AG09309 (cell line): Measurements from ENCODE around the gene SUGCT.
"Not testable (repeated sequence)": the region's sequence is repeated elsewhere in the genome, so short reads cannot be mapped to it uniquely, and the experiment has no call there.

Source experiments
- DNase-seq: peaks from one replicate; pipeline ENCODE4 v3.0.0-alpha.2; 2010; ENCODE audit warnings: low read depth
- H3K4me3 ChIP-seq: 2 replicates; pipeline ENCODE4 v1.5.1; 2011; ENCODE audit warnings: mild to moderate bottlenecking, low read depth, low read length, moderate library complexity; ENCODE audit not compliant: control insufficient read depth
- TF ChIP-seq, protein P1 (sequence below): IDR thresholded peaks from 2 replicates; pipeline ENCODE4 v1.5.1; 2011; ENCODE audit warnings: mild to moderate bottlenecking, low read depth, low read length, inconsistent platforms; ENCODE audit not compliant: insufficient read depth, control insufficient read depth; ENCODE audit errors: missing control alignments

Gene SUGCT

DNA sequence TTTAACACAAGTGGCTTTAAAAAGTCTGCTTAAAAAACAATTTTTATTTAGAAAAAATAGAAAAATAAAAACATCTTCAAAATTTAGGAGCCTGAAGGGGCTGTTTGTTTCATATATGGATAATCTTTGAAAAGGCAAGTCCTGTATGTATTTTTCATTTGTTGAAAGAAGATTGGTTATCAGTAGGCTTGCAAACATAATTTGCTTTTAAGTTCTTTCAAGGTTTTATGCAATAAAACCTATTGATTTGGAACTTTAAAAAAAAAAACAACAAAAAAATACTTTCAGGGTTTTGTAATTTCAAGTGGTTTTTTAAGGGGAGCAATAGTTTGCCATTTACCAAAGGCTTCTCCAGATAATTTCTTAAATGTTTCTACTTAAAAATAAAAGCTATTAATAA is 36.0 kb upstream of the SUGCT start:
- H3K4me3 ChIP-seq: no peak overlapping the region
- DNase-seq: no peak
- TF ChIP-seq, protein P1, sequence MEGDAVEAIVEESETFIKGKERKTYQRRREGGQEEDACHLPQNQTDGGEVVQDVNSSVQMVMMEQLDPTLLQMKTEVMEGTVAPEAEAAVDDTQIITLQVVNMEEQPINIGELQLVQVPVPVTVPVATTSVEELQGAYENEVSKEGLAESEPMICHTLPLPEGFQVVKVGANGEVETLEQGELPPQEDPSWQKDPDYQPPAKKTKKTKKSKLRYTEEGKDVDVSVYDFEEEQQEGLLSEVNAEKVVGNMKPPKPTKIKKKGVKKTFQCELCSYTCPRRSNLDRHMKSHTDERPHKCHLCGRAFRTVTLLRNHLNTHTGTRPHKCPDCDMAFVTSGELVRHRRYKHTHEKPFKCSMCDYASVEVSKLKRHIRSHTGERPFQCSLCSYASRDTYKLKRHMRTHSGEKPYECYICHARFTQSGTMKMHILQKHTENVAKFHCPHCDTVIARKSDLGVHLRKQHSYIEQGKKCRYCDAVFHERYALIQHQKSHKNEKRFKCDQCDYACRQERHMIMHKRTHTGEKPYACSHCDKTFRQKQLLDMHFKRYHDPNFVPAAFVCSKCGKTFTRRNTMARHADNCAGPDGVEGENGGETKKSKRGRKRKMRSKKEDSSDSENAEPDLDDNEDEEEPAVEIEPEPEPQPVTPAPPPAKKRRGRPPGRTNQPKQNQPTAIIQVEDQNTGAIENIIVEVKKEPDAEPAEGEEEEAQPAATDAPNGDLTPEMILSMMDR: no peak

DNA sequence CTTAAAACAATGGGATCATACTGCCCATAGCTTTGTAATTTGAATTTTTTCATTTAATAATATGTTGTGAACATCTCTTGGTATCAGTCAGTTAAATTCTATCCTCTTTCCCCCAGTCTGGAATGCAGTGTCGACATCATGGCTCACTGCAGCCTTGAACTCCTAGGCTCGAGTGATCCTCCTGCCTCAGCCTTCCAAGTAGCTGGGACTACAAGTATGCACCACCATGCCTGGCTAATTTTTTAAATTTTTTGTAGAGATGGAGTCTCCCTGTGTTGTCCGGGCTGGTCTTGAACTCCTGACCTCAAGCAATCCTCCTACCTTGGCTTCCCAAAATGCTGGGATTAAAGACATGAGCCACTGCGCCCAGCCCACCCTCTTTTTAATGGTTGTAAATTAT is 35.0 kb upstream of the SUGCT start:
- DNase-seq: no peak
- TF ChIP-seq, protein P1: no peak
- no peak overlapping the region for H3K4me3 ChIP-seq

DNA sequence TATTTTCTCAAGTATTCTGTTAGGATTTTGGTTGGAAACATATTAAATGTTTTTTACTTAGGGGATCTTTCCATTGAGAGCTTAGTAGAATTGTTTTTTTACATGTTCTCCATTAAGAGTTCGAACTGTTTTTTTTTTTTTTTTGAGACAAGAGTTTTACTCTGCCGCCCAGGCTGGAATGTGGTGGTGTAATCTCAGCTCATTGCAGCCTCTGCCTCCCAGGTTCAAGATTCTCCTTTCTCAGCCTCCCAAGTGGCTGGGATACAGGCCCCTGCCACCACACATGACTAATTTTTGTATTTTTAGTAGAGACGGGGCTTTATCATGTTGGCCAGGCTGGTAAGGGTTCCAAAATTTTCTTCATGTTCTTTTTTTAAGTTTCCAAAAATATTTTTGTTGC is 33.6 kb upstream of the SUGCT start:
- no peak overlapping the region for H3K4me3 ChIP-seq
- DNase-seq: no peak
- TF ChIP-seq, protein P1: no peak

DNA sequence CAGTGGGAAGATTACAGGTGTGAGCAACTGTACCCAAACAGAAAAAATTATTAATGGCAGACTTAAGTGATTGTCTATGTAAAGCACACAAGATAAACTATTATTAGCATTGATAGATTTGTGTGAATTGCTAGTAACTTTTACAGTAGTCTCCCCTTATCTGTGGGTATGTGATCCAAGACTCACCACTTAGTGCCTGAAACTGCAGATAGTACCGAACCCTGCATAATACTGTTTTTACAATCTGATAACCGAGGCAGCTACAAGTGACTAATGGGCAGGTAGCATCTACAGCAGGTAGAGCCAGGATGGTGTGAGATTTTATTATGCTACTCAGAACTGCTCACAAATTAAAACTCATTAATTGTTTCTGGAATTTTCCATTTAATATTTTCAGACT is 31.9 kb upstream of the SUGCT start:
- DNase-seq: no peak
- TF ChIP-seq, protein P1: no peak
- no peak overlapping the region for H3K4me3 ChIP-seq

DNA sequence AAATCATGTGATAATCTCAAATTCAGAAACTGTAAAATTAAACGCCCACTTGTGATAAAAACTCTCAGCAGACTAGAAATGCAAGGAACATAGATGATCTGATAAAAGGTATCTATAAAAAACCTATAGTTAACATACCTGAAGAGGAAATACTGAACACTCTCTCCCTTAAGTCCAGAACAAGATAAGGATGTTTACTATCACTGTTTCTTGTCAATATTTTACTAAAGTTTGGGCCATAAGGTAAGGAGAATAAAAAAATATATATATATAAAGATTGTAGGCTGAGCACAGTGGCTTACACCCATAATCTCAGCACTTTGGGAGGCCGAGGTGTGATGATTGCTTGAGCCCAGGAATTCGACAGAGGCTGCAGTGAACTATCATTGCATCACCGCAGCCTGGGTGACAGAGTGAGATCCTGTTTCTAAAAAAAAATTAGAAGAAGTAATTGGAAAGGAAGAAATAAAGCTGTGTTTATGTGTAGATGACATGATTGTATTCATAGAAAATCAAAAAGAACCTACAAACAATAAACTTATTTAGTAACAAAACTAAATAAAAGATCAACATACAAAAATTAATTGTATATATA is 28.8 kb upstream of the SUGCT start:
- DNase-seq: no peak
- H3K4me3 ChIP-seq: no peak overlapping the region
- TF ChIP-seq, protein P1: no peak

DNA sequence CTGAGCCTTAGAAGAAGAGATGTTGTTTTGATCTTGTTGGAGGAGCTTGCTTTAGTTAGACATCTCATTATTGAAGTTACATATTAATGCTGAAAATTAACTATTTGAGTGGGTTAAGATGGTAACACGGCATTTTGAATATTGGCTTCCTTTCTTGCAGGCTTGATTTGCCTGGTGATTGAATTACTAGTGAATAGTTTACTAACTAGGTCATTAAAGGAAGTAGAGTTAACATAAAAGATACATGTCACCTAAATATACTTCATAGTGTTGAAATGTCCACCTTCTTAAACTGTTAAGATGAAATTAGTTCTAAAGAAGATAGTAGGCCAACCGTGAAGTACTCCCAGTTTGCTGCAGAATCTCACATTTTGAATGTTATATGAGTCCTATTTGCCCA is 18.9 kb upstream of the SUGCT start:
- H3K4me3 ChIP-seq: no peak overlapping the region
- DNase-seq: no peak
- TF ChIP-seq, protein P1: no peak

DNA sequence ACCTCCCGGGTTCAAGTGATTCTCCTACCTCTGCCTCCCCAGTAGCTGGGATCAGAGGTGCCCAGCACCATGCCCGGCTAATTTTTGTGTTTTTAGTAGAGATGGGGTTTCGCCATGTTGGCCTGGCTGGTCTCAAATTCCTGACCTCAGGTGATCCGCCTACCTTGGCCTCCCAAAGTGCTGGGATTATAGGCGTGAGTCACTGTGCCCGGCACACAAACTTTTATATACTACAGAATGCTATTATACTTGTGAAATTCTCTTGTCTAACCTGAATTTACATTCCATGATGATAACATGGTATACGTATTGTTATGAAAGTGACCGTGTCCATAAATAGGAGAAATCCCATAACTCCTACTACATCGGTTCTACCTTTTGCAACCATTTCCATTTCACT is 17.6 kb upstream of the SUGCT start:
- not testable (repeated sequence) for H3K4me3 ChIP-seq, DNase-seq

DNA sequence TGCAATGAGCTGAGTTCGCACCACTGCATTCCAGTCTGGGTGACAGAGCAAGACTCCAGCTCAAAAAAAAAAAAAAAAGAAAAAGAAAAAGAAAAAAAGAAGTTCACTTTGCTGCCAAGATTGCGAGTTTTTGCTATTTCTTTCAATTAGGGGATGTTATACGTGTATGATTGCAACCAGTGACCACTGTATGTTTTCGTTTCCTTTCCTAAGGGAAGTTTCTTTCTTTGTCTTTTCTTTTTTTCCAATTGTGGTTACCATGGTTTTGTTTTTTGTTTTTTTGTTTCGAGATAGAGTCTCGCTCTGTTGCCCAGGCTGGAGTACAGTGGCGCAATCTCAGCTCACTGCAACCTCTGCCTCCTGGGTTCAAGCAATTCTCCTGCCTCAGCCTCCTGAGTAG is 16.6 kb upstream of the SUGCT start:
- not testable (repeated sequence) for DNase-seq, H3K4me3 ChIP-seq
